GM18499 (cell line): ENCODE measurements around the gene CREB5.
"Not testable (repeated sequence)": the region's sequence is repeated elsewhere in the genome, so short reads cannot be mapped to it uniquely, and the experiment has no call there.

Experiments used
- ATAC-seq: cut with Tn5 transposase; IDR thresholded peaks from one replicate; pipeline ENCODE4 v1.9.1; 2021; ENCODE audit warnings: moderate number of reproducible peaks; ENCODE audit not compliant: insufficient read depth, unreplicated experiment

Gene CREB5

GRCh38 chr7:28785041-28785995 is 373.0 kb downstream of the CREB5 start:
- ATAC-seq: no peak

DNA sequence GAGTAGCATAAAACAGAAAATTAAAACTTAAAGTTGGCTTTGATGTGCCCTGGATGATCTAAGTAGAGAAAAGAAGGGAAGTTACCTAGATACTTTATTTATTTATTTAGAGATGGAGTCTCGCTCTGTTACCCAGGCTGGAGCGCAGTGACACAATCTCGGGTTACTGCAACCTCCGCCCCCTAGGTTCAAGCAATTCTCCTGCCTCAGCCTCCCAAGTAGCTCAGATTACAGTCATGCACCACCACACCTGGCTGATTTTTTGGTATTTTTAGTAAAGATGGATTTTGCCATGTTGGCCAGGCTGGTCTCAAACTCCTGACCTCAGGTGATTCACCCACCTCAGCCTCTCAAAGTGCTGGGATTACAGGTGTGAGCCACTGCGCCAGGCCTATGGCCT is 373.8 kb downstream of the CREB5 start:
- not testable (repeated sequence) for ATAC-seq

GRCh38 chr7:28787106-28787505 is 374.8 kb downstream of the CREB5 start:
- ATAC-seq: no peak

- no peak for ATAC-seq
These were observed 378.1 kb downstream of the CREB5 start for GRCh38 chr7:28790467-28790866.

DNA sequence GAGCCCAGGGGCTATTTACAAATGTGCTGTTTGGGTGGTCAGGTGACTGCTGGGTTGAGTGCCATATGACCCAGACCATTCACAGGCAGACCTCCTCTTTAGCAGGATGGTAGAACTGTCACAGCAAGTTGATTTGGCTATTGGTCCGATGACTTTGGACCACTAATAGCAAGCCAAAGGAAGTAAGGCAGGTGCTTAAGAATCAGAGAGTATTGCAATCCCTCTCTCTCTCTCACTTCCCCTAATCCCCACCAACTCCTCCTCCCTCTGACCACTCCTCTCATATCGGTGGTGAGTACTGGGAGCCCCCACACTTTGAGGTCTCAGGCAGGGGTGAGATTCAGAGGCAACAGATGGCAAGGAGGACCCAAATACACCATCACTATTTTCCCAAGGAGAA is 380.5 kb downstream of the CREB5 start:
- no peak for ATAC-seq

- ATAC-seq: no peak
These were observed 381.2 kb downstream of the CREB5 start for GRCh38 chr7:28793381-28794085.

- no peak for ATAC-seq
These were observed 386.0 kb downstream of the CREB5 start for GRCh38 chr7:28798274-28798673.

DNA sequence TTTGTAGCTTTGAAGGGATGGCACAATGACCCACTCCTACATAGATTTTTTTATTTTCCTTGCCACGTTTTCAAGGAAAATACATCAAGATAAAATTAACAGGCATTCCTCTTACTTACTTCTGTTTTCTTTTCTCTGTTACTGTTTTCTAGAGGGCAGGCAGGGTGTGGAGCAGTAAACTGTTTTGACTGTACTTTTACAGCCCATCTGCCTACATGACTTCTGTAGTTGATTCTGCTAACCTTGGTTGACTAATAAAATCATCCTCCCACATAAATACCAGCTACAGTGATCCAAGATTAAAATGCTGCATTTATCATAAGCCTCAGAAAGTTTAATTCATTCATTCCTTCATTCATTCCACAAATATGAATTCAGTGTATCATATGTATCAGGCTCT is 387.3 kb downstream of the CREB5 start:
- no peak for ATAC-seq

DNA sequence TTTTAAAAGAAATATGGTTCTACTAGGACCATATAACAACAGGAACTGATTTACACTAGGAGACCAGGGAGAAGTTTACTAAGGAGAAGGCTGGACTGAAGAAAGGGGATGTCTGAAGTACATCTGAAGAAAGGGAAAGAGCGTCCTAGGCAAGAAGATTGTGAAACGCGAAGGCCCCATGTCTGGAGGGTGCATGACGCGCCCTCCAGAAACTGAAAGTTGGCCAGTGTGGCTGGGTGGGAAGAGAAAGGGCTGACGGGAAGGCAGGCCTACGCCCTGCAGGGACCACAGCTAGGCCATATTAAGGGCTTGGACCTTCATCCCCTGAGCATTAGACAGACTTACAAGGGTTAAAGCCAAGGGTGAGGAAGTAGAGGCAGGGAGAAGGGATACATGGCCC is 387.8 kb downstream of the CREB5 start:
- no peak for ATAC-seq

- ATAC-seq: no peak
These were observed 390.1 kb downstream of the CREB5 start for GRCh38 chr7:28802450-28802849.

- no peak for ATAC-seq
These were observed 391.8 kb downstream of the CREB5 start for GRCh38 chr7:28804157-28804556.

- ATAC-seq: no peak
These were observed 392.7 kb downstream of the CREB5 start for GRCh38 chr7:28804990-28805389.

GRCh38 chr7:28806841-28807240 is 394.5 kb downstream of the CREB5 start:
- ATAC-seq: no peak

DNA sequence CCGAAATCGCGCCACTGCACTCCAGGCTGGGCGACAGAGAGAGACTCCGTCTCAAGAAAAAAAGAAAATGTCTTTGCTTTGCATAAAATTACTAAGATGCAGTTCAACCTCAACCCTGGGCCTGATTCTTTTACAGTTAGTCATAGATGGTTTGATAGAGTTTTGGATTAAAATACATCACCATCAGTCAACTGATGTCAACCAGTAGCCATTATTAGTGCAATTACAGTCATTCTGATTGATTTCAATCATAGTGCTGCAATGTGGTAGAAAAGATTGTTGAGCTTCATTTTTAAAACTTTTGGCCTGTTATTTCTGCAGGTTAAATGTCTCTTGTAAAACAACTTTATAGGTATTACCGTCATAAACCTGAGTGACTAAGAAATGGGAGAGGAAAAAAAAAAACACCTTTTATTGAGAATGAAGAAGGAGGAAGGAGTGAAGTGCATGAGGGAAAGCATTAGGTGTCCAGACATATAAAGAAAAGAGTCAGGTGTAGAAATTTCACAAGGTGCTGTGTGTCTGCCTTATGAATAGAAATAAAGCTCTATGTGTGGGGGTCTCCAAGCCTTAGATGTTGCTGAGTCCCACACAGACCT is 395.2 kb downstream of the CREB5 start:
- ATAC-seq: no peak

GRCh38 chr7:28808796-28809533 is 396.6 kb downstream of the CREB5 start:
- ATAC-seq: no peak

DNA sequence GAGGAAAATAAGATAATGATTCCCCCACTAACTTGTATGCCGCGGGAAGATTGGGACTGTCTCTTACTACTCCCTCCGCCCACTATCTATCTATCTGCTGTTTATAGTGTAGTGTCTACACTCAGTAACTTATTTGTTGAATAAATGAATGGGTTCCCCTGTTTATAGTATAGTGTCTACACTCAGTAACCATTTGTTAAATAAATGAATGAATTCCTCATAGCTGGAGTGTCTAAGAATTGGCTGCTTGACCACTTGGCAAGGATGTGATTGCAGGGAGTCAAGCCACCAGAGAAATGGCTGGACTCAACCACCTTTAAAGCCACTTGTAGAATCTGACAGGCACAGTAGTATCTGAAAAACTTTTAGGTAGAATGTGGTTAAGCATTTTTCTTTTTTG is 398.7 kb downstream of the CREB5 start:
- ATAC-seq: no peak

DNA sequence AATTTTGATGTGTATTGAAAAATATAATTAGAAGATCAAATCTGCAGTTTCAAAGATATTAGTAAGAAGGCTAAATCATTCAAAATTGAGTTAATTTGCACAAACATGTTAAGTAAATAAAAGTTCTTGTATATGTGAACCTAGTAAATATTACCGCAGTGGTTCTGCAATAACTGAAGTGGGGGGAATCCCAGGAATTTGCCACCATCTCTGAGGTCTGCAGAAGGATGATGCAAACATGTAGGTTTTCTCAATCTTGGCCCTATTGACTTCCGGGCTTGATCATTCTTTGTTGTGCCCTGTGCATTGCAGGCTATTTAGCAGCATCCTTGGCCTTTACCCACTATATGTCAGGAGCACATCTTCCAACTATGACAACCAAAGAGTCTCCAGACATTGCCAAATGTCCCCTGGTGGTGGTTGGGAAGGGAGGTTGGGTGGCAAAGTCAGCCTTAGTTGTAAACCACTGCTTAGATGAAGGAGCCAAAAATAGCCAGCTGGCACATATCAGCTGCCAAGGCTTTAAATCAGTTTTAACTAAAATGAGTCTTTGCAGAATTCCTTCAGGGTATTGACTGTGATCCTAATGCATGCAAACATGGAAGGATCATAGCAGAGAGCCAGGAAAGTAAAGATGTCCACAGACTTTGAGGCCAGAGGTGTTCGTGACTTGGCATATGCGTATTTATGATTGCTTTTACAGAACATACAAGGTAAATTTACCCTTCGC is 399.5 kb downstream of the CREB5 start:
- ATAC-seq: no peak

DNA sequence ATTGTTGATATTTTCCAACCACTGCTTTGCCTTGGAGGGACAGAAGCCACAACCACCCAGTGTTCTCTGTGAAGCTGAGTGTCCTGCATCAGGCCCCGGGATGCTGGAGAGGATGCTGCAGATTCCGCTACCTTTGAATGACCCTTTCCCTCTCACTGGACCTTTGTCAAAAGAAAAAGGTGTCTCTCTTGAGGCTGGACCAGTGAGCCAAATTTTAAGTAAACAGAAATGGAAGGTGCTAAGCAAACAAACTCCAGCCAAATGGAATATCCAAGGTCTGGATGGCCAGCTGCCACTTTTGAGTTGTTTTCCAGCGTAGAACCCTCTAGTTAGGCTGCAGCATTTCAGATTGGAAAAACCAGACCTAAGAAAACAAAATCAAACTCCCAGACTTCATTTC is 400.3 kb downstream of the CREB5 start:
- no peak for ATAC-seq

- ATAC-seq: no peak
These were observed 401.1 kb downstream of the CREB5 start for GRCh38 chr7:28813243-28813962.
